HT1080 (cell line): ENCODE measurements around the gene CSN3. TPM values are rescaled to one million over a fixed set of nuclear protein-coding genes. Genes with fewer than 3 reads are reported as not detected.
"Not testable (repeated sequence)": the region's sequence is repeated elsewhere in the genome, so short reads cannot be mapped to it uniquely, and the experiment has no call there.

Experiments used
- DNase-seq: peaks from one replicate; pipeline ENCODE4 v3.0.0-alpha.2; 2015; ENCODE audit warnings: low read depth
- polyA plus RNA-seq, 2 experiments: library from polyadenylated mRNA; depleted of rRNA; stranded (reverse); fragments of >200 nt; gene quantifications; 2 replicates each; pipeline ENCODE4 v1.2.3, GENCODE V29; 2015
- total RNA-seq: library from RNA; depleted of rRNA; stranded (reverse); fragments of >200 nt; shearing (Covaris generic); gene quantifications from 2 replicates; pipeline ENCODE4 v1.2.3, GENCODE V29; 2014; rRNA removed

CSN3 gene
- total RNA-seq: not detected in 2 replicates
- polyA plus RNA-seq (2015; cell fraction: cytosol; rRNA removed): not detected in 2 replicates
- polyA plus RNA-seq (2015; cell fraction: nucleus; rRNA removed): not detected in 2 replicates

- not testable (repeated sequence) for DNase-seq
These were observed at the start of gene CSN3 for GRCh38 chr4:70242297-70242696. Gene CSN3, plus strand, starts transcription at chr4:70242597. Its CDS starts 2,223 bp downstream, at chr4:70244820.

- no peak for DNase-seq
These were observed 49.5 kb upstream of the CSN3 start for GRCh38 chr4:70192895-70193294.

- DNase-seq: no peak
These were observed 47.0 kb upstream of the CSN3 start, which contains the start of gene ODAM for GRCh38 chr4:70195425-70195824. Gene ODAM, plus strand, starts transcription at chr4:70195725. Its CDS starts 819 bp downstream, at chr4:70196544.

GRCh38 chr4:70196857-70197256 lies 45.5 kb upstream of the CSN3 start:
- no peak for DNase-seq

- DNase-seq: no peak
These were observed 44.6 kb upstream of the CSN3 start for GRCh38 chr4:70197842-70198241.

GRCh38 chr4:70203601-70204000 lies 38.8 kb upstream of the CSN3 start:
- DNase-seq: no peak

GRCh38 chr4:70212752-70213151 lies 29.6 kb upstream of the CSN3 start:
- DNase-seq: not testable (repeated sequence)

GRCh38 chr4:70216109-70216508 lies 26.3 kb upstream of the CSN3 start:
- DNase-seq: not testable (repeated sequence)

GRCh38 chr4:70216550-70216949 lies 25.8 kb upstream of the CSN3 start:
- DNase-seq: not testable (repeated sequence)

GRCh38 chr4:70221389-70221788 lies 21.0 kb upstream of the CSN3 start:
- DNase-seq: not testable (repeated sequence)

- not testable (repeated sequence) for DNase-seq
These were observed 20.6 kb upstream of the CSN3 start for GRCh38 chr4:70221818-70222217.

- DNase-seq: no peak
These were observed 16.6 kb upstream of the CSN3 start, which contains the start of gene FDCSP for GRCh38 chr4:70225824-70226223. Gene FDCSP, plus strand, starts transcription at chr4:70226124. Its CDS starts 5,071 bp downstream, at chr4:70231195.

- no peak for DNase-seq
These were observed 6.3 kb upstream of the CSN3 start for GRCh38 chr4:70236125-70236524.

- DNase-seq: no peak
These were observed 3.1 kb upstream of the CSN3 start for GRCh38 chr4:70239131-70239883.

- DNase-seq: no peak
These were observed 2.4 kb upstream of the CSN3 start for GRCh38 chr4:70239884-70240591.

GRCh38 chr4:70243091-70243490 lies 694 bp downstream of the CSN3 start:
- no peak for DNase-seq

GRCh38 chr4:70251250-70251944 lies 9.0 kb downstream of the CSN3 start:
- no peak for DNase-seq

- DNase-seq: no peak
These were observed 9.5 kb downstream of the CSN3 start for GRCh38 chr4:70251945-70252277.

- DNase-seq: no peak
These were observed 27.3 kb downstream of the CSN3 start for GRCh38 chr4:70269674-70270073.

GRCh38 chr4:70277121-70277520 lies 34.7 kb downstream of the CSN3 start:
- DNase-seq: no peak

GRCh38 chr4:70280567-70280966 lies 38.2 kb downstream of the CSN3 start:
- no peak for DNase-seq

GRCh38 chr4:70288651-70289050 lies 46.3 kb downstream of the CSN3 start:
- DNase-seq: no peak
